Activated naive CD8-positive, alpha-beta T cell treated with anti-CD3 and anti-CD28 coated beads for 36 hours (primary cell): ENCODE data around the gene PRM1. TPM values are rescaled to one million over a fixed set of nuclear protein-coding genes. Genes with fewer than 3 reads are reported as not detected.

Experiments used
- DNase-seq: peaks from one replicate; pipeline ENCODE4 v3.0.0; 2021
- H3K27ac Mint-ChIP-seq: one replicate; pipeline ENCODE4 v1.8.0; 2022; ENCODE audit warnings: mild to moderate bottlenecking, moderate library complexity, mixed read lengths
- H3K27me3 Mint-ChIP-seq: one replicate; pipeline ENCODE4 v1.8.0; 2022; ENCODE audit warnings: mild to moderate bottlenecking, mixed read lengths
- H3K36me3 Mint-ChIP-seq: one replicate; pipeline ENCODE4 v1.8.0; 2021; ENCODE audit warnings: mild to moderate bottlenecking, mixed read lengths
- H3K4me1 Mint-ChIP-seq: one replicate; pipeline ENCODE4 v1.8.0; 2021; ENCODE audit warnings: mixed read lengths
- H3K4me3 Mint-ChIP-seq: one replicate; pipeline ENCODE4 v1.8.0; 2022; ENCODE audit warnings: mild to moderate bottlenecking, moderate library complexity, mixed read lengths
- H3K9me3 Mint-ChIP-seq: one replicate; pipeline ENCODE4 v1.8.0; 2022; ENCODE audit warnings: mixed read lengths
- total RNA-seq, 2 experiments: library from RNA; stranded (reverse); gene quantifications; one replicate each; pipeline ENCODE4 v1.2.3, GENCODE V29; 2021

PRM1 gene
- total RNA-seq, 2 experiments from 2014 or later: not detected

DNA sequence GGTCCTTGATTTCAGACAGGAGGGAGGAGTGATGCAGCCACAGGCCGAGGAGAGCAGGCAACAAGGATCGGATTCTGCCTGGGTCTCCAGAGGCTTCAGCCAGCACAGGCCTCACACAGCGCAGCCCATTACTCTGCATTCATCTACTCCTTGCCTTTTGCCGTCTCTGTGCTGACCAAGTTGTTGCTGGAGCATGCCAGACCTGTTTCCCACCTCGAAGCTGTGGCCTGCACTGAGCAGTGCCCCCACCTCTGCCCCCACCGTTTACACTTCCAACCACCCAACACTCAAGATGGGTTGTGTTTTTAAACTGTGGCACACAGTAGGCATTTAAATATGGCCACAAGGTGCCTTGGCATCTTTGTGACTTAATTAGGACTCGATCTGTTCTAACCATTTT is 6.2 kb downstream of the PRM1 start:
- no peak for DNase-seq
- peaks cover 3% of the 10 kb centered on the region for H3K4me1 Mint-ChIP-seq
- no peaks in the 10 kb centered on the region for H3K9me3 Mint-ChIP-seq
- no peaks in the 10 kb centered on the region for H3K27me3 Mint-ChIP-seq
- no peak overlapping the region for H3K27ac Mint-ChIP-seq
- H3K36me3 Mint-ChIP-seq: no peaks in the 10 kb centered on the region
- no peak overlapping the region for H3K4me3 Mint-ChIP-seq

DNA sequence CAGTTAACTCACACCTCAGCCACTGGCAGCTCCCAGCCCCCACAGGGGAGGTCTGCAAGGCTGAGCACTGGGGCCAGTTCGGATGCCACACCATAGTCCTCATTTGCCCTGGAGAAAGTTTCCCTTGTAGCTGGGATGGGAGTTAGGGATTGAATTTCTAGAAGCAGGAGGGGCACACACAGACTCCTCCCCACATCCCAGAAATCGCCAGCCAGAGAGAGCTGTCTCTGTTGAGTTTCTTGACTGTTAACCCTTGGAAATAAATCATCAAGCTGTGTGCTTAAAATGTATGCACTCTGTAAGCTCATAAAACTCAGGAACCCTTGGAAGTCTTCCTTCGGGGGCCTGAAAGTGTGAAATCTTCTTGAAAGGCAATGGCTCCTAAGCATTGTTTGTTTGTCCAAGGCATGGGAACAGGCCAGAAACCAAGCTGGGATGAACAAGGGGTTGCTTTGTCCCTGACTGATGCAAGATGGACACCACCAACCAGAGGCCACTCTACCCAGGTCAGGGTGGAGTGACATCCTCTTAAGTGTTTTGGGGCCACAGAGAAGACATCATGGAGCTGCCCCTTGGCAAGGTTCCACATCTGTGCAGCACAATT is 7.3 kb downstream of the PRM1 start:
- Mint-ChIP-seq H3K36me3 (no peaks in the 10 kb centered on the region), H3K27ac (no peak overlapping the region), H3K9me3 (no peaks in the 10 kb centered on the region), H3K4me3 (no peak overlapping the region), H3K27me3 (no peaks in the 10 kb centered on the region), H3K4me1 (no peaks in the 10 kb centered on the region)
- DNase-seq: no peak

DNA sequence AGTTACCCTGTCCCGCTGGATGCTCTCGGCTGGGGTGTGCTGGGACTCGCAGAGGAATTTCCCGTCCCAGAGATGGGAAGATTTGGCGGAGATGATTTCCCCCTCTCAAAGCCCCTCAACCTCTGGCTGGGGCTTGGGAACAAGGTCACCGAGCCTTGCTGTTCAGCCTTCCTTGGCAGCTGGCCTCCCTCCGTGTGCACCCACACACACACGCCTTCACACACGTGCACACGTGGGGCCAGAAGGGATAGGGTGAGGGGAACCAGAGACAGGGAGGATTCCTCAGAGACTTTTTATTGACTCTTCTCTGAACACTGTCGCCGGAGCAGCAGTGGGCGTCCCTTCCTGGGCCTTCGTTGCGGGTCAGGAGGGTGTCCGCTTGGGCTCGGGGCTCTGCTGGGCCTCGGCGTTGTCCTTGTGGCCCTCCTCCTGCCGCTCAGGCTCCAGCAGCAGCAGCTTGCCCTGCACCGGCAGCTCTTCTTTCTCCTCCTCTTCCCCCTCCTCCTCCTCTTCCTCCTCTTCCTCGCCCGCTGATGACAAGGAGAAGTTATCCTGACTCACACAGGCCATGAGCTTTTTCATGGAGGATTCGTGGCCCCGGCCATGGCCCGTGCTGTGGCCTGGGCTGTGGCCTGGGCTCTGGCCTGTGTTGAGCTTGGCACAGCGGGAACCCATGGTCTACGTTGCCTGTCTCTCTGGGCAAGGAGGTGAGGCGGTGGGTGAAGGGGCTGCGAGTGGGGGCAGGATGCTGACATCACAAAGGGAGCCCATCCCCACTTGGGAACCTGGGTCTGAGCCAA is 8.0 kb downstream of the PRM1 start, which contains the start of gene PRM3:
PRM3 (minus strand) TSS at position 709 of the 800 bp plus-strand sequence; CDS start at position 675, 34 bp downstream.
- no peaks in the 10 kb centered on the region for H3K4me1 Mint-ChIP-seq
- no peak within 1 kb of the TSS for H3K27ac Mint-ChIP-seq

GRCh38 chr16:11272484-11272883 is 8.6 kb downstream of the PRM1 start:
- H3K4me1 Mint-ChIP-seq: no peaks in the 10 kb centered on the region
- no peaks in the 10 kb centered on the region for H3K27me3 Mint-ChIP-seq
- no peaks in the 10 kb centered on the region for H3K9me3 Mint-ChIP-seq
- H3K4me3 Mint-ChIP-seq: no peak overlapping the region
- no peak overlapping the region for H3K27ac Mint-ChIP-seq
- H3K36me3 Mint-ChIP-seq: no peaks in the 10 kb centered on the region
- no peak for DNase-seq

More for the DNA sequence above, 8.0 kb downstream of the PRM1 start, which contains the start of gene PRM3:
- H3K4me3 Mint-ChIP-seq: no peak within 1 kb of the TSS
- DNase-seq: no peak
- H3K36me3 Mint-ChIP-seq: no peaks in the 10 kb centered on the region
- H3K27me3 Mint-ChIP-seq: no peaks in the 10 kb centered on the region
- no peaks in the 10 kb centered on the region for H3K9me3 Mint-ChIP-seq

DNA sequence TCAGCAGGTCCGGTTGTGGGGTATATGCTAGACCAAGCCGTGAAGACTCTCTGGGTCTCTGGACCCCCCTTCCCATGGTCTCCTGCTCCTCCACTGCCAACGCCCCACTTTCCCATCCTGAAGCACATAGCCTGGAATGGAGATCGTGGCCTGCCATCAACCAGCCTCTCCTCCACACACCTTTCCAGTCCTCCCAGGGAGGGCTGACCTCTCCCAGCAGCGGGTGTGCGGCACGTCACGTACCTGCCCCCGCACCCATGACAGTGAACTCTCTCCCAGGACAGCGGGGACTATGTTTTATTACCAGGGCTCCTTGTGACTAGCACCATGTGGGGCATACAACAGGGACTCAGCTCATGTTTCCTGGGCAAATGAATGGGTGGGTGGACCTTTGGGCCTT is 9.5 kb downstream of the PRM1 start:
- Mint-ChIP-seq H3K36me3 (no peaks in the 10 kb centered on the region), H3K27me3 (no peaks in the 10 kb centered on the region), H3K27ac (no peak overlapping the region), H3K9me3 (no peaks in the 10 kb centered on the region), H3K4me1 (no peaks in the 10 kb centered on the region), H3K4me3 (no peak overlapping the region)
- no peak for DNase-seq

DNA sequence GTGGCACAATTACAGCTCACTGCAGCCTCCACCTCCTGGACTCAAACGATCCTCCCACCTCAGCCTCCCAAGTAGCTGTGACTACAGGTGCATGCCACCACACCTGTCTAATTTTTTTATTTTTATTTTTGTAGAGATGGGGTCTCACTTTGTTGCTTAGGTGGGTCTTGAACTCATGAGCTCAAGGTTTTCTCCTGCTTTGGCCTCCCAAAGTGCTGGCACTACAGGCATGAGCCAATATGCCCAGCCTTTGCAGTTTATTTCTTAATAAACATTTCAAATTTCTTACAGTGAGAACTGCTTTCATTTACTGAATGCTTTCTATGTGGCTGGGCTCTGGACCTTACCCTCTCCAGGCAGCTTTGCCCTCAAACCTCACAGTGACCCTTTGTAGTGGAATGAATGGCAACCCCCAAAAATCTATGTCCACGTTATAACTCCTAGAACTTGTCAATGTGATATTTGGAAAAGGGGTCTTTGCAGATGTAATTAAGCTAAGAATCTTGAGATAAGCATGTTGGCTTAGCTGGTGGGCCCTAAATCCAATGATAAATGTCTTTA is 10.4 kb downstream of the PRM1 start:
- Mint-ChIP-seq H3K36me3 (no peaks in the 10 kb centered on the region), H3K4me3 (no peak overlapping the region), H3K9me3 (no peaks in the 10 kb centered on the region), H3K27ac (no peak overlapping the region), H3K4me1 (no peaks in the 10 kb centered on the region), H3K27me3 (no peaks in the 10 kb centered on the region)
- DNase-seq: no peak

GRCh38 chr16:11268921-11269375 is 12.2 kb downstream of the PRM1 start, which contains the start of gene TNP2:
Gene TNP2 (minus strand): TSS chr16:11269325. CDS start chr16:11269262, 63 bp downstream.
- Mint-ChIP-seq H3K27ac (no peak within 1 kb of the TSS), H3K9me3 (no peaks in the 10 kb centered on the region)

GRCh38 chr16:11265124-11265523 is 16.0 kb downstream of the PRM1 start:
- Mint-ChIP-seq H3K4me1 (peaks cover 25% of the 10 kb centered on the region), H3K36me3 (no peaks in the 10 kb centered on the region), H3K27ac (no peak overlapping the region), H3K9me3 (no peaks in the 10 kb centered on the region), H3K27me3 (no peaks in the 10 kb centered on the region), H3K4me3 (no peak overlapping the region)
- no peak for DNase-seq

More at GRCh38 chr16:11268921-11269375, 12.2 kb downstream of the PRM1 start, which contains the start of gene TNP2:
- DNase-seq: no peak
- H3K27me3 Mint-ChIP-seq: no peaks in the 10 kb centered on the region
- no peak within 1 kb of the TSS for H3K4me3 Mint-ChIP-seq
- peaks cover 11% of the 10 kb centered on the region for H3K4me1 Mint-ChIP-seq
- no peaks in the 10 kb centered on the region for H3K36me3 Mint-ChIP-seq

GRCh38 chr16:11264155-11264832 is 16.8 kb downstream of the PRM1 start:
- Mint-ChIP-seq H3K27me3 (no peaks in the 10 kb centered on the region), H3K36me3 (no peaks in the 10 kb centered on the region), H3K9me3 (no peaks in the 10 kb centered on the region), H3K4me3 (peak overlapping the region; percentile 45), H3K4me1 (peaks cover 28% of the 10 kb centered on the region), H3K27ac (peak overlapping the region; percentile 81)
- no peak for DNase-seq

DNA sequence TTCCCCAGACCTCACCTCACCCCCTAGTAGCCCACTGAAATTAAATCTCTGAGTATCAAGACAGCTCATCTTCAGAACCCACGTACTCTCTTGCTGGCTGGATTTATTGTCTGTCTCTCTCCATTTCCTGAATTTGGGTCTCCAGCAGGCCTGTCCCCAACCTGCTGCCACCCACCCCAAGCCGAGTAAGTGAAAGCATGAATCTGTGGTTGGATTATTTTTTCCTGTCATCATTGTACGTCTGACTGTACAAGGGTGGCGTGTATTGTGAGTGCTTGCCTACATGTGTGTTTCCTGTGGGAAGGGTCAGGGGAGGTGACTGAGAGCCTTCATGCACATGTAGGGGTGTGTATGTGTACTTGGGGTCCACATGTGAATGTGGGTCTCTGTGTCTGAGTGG is 17.4 kb downstream of the PRM1 start:
- no peaks in the 10 kb centered on the region for H3K9me3 Mint-ChIP-seq
- no peaks in the 10 kb centered on the region for H3K36me3 Mint-ChIP-seq
- H3K27me3 Mint-ChIP-seq: no peaks in the 10 kb centered on the region
- H3K4me3 Mint-ChIP-seq: peak overlapping the region; percentile 45
- DNase-seq: peak; percentile 68
- peaks cover 34% of the 10 kb centered on the region for H3K4me1 Mint-ChIP-seq
- H3K27ac Mint-ChIP-seq: peak overlapping the region; percentile 81

- no peak for DNase-seq
- H3K4me1 Mint-ChIP-seq: peaks cover 41% of the 10 kb centered on the region
- H3K27ac Mint-ChIP-seq: peak overlapping the region; percentile 81
- H3K27me3 Mint-ChIP-seq: no peaks in the 10 kb centered on the region
- no peak overlapping the region for H3K4me3 Mint-ChIP-seq
- H3K36me3 Mint-ChIP-seq: no peaks in the 10 kb centered on the region
- H3K9me3 Mint-ChIP-seq: no peaks in the 10 kb centered on the region
Measured at GRCh38 chr16:11262915-11263314, 18.2 kb downstream of the PRM1 start.

DNA sequence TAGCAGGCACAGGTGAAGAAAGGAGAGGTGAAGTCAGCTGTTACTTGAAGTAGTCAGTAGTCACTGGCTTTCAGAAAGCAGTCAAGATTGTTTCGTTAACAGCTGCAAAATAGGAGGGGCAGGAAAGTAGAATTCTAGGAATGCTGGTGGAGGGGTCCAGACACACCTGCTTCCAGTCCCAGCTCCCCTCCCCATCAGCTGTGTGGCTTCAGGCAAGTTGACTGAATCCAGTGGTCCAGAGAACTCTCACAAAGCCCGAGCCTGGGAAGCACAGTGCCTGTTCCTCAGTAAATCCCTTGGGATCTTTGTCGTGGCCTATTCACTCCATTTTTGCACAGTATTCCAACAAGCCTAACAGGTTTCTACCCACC is 20.5 kb downstream of the PRM1 start:
- H3K27ac Mint-ChIP-seq: no peak overlapping the region
- H3K36me3 Mint-ChIP-seq: no peaks in the 10 kb centered on the region
- peaks cover 52% of the 10 kb centered on the region for H3K4me1 Mint-ChIP-seq
- no peaks in the 10 kb centered on the region for H3K9me3 Mint-ChIP-seq
- H3K27me3 Mint-ChIP-seq: no peaks in the 10 kb centered on the region
- H3K4me3 Mint-ChIP-seq: no peak overlapping the region
- no peak for DNase-seq

GRCh38 chr16:11259655-11260595 is 21.2 kb downstream of the PRM1 start:
- no peaks in the 10 kb centered on the region for H3K27me3 Mint-ChIP-seq
- H3K36me3 Mint-ChIP-seq: peaks cover 2% of the 10 kb centered on the region
- H3K9me3 Mint-ChIP-seq: no peaks in the 10 kb centered on the region
- H3K4me3 Mint-ChIP-seq: no peak overlapping the region
- no peak for DNase-seq
- H3K27ac Mint-ChIP-seq: no peak overlapping the region
- H3K4me1 Mint-ChIP-seq: peaks cover 51% of the 10 kb centered on the region
